Measurements from ENCODE around the gene CENPX.
A peak's percentile ranks its signal among the peaks of the same experiment; 100 is the strongest.

CENPX gene

GRCh38 chr17:82016061-82016874 is 6.4 kb downstream of the CENPX start:
- H3K27ac Mint-ChIP-seq = no peak overlapping the region
- H3K36me3 Mint-ChIP-seq = peaks cover 5% of the 10 kb centered on the region
- no peaks in the 10 kb centered on the region for H3K9me3 Mint-ChIP-seq
- ATAC-seq = no peak
- no peaks in the 10 kb centered on the region for H3K27me3 Mint-ChIP-seq
- peaks cover 14% of the 10 kb centered on the region for H3K4me1 Mint-ChIP-seq
- H3K4me3 Mint-ChIP-seq = no peak overlapping the region

DNA sequence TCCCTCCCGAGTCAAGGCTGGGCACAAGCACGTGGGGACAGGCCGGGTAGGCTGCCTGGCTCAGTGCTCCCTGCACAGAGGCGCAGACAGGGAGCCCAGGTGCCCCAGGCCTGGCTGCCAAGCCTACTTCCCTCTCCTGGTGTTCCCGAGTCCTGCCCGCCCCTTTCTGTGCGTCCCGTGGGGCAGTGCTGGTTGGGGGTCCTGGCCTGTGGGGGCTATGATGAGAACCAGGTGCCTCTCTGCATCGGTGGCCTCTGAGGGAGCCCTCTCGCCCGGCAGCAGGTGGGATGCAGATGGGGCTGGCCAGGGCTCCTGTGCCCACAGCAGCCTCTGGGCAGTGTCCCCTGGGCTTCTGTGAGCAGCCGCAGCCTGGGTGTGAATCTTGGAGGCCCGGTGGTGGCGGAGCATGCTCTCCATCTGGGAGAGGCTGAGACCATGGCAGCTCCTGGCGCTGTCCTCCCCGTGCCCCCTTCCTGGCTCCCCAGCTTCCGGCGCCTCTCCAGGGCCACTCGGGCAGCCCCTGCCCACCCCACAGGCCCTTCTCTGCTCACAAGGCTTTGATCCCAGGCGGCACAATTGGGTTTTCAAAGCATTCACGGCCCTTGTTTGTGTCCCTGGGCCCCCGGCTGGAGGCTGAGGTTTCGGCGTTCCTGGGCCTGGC is 7.2 kb downstream of the CENPX start:
- ATAC-seq = no peak
- Mint-ChIP-seq H3K9me3 (no peaks in the 10 kb centered on the region), H3K4me3 (no peak overlapping the region), H3K27me3 (no peaks in the 10 kb centered on the region), H3K27ac (no peak overlapping the region), H3K4me1 (peaks cover 6% of the 10 kb centered on the region), H3K36me3 (peaks cover 5% of the 10 kb centered on the region)

- no peak for ATAC-seq
- Mint-ChIP-seq H3K36me3 (peaks cover 5% of the 10 kb centered on the region), H3K9me3 (no peaks in the 10 kb centered on the region), H3K27ac (no peak overlapping the region), H3K4me1 (peaks cover under 1% of the 10 kb centered on the region), H3K27me3 (no peaks in the 10 kb centered on the region), H3K4me3 (no peak overlapping the region)
Measured at GRCh38 chr17:82014971-82015310, 7.7 kb downstream of the CENPX start.

DNA sequence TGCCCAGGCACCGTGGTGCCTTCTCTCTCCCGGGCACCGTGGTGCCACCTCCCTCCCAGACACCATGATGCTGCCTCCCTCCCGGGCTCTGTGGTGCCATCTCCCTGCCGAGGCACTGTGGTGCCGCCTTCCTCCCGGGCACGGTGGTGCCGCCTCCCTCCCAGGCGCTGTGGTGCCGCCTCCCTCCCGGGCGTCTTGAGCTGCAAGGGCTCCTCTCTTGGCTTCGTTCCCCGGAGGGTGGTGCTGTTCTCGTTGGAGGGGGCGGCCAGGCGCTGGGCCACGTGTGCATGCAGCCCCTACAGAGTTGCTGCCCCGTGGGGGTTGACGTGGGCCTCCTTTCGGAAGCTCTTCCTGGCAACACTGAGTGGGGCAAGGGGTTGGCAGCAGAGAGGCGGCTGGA is 8.2 kb downstream of the CENPX start:
- Mint-ChIP-seq H3K9me3 (no peaks in the 10 kb centered on the region), H3K36me3 (peaks cover 7% of the 10 kb centered on the region), H3K27me3 (no peaks in the 10 kb centered on the region), H3K4me3 (no peak overlapping the region), H3K4me1 (no peaks in the 10 kb centered on the region), H3K27ac (no peak overlapping the region)
- ATAC-seq = no peak

GRCh38 chr17:82013772-82014321 is 8.8 kb downstream of the CENPX start:
- Mint-ChIP-seq H3K4me1 (no peaks in the 10 kb centered on the region), H3K4me3 (no peak overlapping the region), H3K27me3 (no peaks in the 10 kb centered on the region), H3K9me3 (no peaks in the 10 kb centered on the region), H3K27ac (no peak overlapping the region), H3K36me3 (peaks cover 6% of the 10 kb centered on the region)
- ATAC-seq = no peak

GRCh38 chr17:82013341-82013740 is 9.3 kb downstream of the CENPX start:
- Mint-ChIP-seq H3K9me3 (no peaks in the 10 kb centered on the region), H3K4me1 (no peaks in the 10 kb centered on the region), H3K27me3 (no peaks in the 10 kb centered on the region), H3K27ac (no peak overlapping the region), H3K36me3 (peaks cover 4% of the 10 kb centered on the region), H3K4me3 (no peak overlapping the region)
- no peak for ATAC-seq

DNA sequence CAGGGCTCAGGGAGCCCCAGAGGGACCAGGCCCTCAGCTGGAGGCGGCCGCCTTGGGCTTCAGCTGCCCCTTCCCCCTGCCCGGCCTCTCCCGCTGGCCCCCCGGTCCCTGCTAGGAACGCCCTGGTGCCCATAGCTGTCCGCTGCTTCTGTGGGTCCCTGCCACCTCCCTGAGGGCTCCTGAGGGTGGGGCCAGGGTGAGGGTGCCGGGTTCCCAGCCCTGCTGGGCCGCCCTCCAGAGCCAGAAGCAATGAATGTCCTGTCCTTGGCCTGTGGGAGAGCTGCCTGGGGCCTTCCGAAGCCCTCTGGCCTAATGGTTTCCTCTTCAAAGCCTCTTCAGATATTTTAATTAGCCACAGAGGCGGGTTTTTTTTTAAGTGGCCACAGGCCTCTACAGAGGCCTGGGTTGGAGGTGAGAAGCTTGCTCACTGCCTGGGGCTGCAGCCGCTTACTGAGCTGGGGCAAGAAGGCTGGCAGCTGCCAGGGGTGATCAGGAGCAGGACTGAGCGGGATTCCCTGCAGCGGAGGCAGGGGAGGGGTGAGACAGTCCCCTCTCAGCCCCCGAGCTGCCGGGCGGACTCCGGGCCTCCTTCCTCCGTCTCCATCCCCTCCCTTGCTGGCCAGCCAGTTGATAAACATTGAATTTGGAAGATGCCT is 9.9 kb downstream of the CENPX start:
- Mint-ChIP-seq H3K4me3 (no peak overlapping the region), H3K27me3 (no peaks in the 10 kb centered on the region), H3K4me1 (no peaks in the 10 kb centered on the region), H3K9me3 (no peaks in the 10 kb centered on the region), H3K36me3 (peaks cover 4% of the 10 kb centered on the region), H3K27ac (no peak overlapping the region)
- no peak for ATAC-seq

DNA sequence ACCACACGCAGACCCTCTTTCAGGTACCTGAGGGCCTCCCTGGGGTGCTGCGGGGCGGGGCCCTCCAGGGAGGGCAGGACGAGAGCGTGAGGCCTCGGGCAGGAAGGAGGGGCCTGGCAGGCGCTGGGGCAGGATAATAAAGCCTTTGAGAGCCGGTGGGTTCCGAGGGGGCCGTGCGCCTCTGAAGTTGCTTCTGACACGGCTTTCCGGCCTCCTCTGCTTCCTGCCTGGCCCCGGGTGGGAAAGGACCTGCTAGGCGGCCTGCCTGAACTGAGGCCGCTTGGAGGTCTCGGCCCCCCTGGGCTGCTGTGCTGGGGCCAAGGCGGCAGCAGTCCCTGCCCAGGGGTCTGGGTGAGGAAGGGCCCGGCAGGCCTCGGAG is 10.4 kb downstream of the CENPX start:
- no peak for ATAC-seq
- H3K4me1 Mint-ChIP-seq = no peaks in the 10 kb centered on the region
- peaks cover 4% of the 10 kb centered on the region for H3K36me3 Mint-ChIP-seq

DNA sequence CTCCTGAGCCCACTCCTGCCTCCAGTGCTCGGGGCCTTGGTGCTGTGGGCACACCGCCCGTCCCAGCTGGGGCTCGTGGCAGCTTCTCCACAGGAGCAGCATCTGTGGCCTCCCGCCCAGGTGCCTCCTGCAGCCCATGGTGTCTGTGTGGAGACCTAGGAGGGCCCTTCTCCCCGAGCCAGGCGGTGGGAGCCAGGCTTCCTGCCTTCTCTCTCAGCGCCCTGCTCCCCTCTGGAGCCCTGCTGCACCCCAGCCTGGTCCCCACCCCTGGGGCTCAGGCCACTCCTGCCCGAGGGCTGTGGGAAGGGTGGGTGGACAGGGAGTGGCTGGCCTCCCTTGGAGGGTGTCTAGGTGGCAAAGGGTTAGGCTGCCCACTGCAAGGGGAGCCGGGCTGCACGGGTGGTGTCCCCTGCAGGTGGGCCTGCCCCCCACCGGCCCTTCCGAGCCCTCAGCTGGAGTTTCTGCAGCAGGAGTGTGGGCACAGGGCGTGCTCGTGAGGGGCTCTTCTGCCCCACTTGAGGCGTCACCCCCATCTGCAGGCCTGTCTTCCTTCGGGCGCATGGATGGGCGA is 11.0 kb downstream of the CENPX start:
- H3K4me1 Mint-ChIP-seq = no peaks in the 10 kb centered on the region
- peaks cover 4% of the 10 kb centered on the region for H3K36me3 Mint-ChIP-seq
- no peak for ATAC-seq
- no peak overlapping the region for H3K27ac Mint-ChIP-seq
- H3K27me3 Mint-ChIP-seq = no peaks in the 10 kb centered on the region
- H3K4me3 Mint-ChIP-seq = no peak overlapping the region
- H3K9me3 Mint-ChIP-seq = no peaks in the 10 kb centered on the region

More for the DNA sequence above, 10.4 kb downstream of the CENPX start:
- H3K27ac Mint-ChIP-seq = no peak overlapping the region
- no peak overlapping the region for H3K4me3 Mint-ChIP-seq
- H3K27me3 Mint-ChIP-seq = no peaks in the 10 kb centered on the region
- H3K9me3 Mint-ChIP-seq = no peaks in the 10 kb centered on the region

DNA sequence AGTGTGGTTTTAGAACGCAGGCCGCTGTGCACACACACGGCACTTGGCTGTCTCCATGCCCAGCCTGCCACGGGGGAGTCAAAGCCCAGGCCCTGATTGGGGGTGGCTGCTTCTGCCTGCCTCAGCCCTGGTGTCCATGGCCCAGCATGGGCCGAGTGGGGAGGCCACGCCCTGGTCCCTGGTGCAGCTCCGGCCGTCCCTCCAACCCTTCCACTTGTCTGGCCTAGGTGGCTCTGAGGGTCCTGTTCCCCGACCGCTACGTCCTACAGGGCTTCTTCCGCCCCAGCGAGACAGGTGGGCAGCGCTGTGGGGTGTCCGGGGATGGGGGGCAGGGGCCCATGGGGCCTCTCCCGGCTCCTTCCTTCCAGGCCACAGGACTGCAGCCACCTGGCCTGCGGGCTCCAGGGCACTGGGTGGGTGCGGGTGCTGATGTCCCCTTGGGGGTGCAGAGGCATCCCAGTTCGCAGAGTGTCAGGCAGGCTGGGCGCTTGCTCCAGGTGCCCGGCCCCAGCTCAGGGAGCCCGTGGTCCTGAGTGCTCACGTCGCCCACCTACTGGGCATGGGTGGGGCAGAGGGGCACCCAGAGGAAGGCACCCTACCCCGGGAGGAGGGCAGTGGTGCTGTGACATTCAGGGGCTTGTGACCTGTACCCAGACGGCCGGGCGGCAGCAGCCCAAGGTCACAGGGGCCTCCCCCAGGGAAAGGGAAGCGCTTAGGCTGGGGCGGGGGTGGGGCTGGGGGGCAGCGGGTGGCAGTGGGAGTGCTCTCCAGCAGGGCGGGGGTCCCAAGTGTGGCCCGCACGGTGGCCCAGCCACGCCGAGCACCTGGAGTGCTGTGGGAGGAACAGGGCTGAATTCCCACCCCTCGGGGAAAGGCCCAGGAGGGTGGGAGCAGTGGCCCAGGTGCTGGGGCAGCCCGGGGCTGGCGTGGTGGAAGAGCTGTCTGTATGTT is 11.8 kb downstream of the CENPX start:
- Mint-ChIP-seq H3K36me3 (peaks cover 4% of the 10 kb centered on the region), H3K27me3 (no peaks in the 10 kb centered on the region), H3K4me3 (no peak overlapping the region), H3K27ac (no peak overlapping the region), H3K9me3 (no peaks in the 10 kb centered on the region), H3K4me1 (no peaks in the 10 kb centered on the region)
- no peak for ATAC-seq

DNA sequence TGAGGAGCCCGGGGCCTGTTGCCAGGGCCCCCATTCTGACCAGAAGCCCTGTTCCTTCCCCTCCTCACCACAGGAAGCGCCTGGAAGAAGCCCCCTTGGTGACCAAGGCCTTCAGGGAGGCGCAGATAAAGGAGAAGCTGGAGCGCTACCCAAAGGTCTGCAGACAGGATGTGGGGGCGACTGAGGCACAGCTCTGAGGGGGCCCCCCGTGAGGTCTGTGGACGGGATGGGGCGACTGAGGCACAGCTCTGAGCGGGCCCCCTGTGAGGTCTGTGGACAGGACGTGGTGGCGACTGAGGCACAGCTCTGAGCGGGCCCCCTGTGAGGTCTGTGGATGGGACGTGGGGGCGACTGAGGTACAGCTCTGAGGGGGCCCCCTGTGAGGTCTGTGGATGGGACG is 13.3 kb downstream of the CENPX start:
- no peaks in the 10 kb centered on the region for H3K9me3 Mint-ChIP-seq
- H3K27ac Mint-ChIP-seq = no peak overlapping the region
- H3K4me1 Mint-ChIP-seq = no peaks in the 10 kb centered on the region
- peaks cover 4% of the 10 kb centered on the region for H3K36me3 Mint-ChIP-seq
- no peak for ATAC-seq
- no peaks in the 10 kb centered on the region for H3K27me3 Mint-ChIP-seq
- H3K4me3 Mint-ChIP-seq = no peak overlapping the region

DNA sequence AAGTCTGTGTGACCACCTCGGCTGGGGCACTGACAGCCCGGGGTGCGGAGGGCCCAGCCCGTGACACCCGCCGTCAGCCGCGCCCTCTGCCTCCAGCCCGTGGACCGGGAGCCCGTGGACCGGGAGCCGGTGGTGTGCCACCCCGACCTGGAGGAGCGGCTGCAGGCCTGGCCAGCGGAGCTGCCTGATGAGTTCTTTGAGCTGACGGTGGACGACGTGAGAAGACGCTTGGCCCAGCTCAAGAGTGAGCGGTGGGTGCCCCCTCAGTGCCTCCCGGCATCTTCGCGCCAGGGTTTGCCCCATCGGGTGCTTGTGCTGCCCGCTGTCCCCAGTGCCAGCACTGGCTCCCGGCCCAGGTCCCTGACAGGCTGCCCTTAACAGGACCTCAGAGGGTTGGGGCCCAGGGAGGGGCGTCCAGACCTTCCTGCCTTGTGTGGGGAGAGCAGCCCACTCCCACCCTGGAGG is 13.7 kb downstream of the CENPX start:
- Mint-ChIP-seq H3K27me3 (no peaks in the 10 kb centered on the region), H3K4me1 (no peaks in the 10 kb centered on the region), H3K4me3 (no peak overlapping the region), H3K36me3 (peaks cover 4% of the 10 kb centered on the region), H3K27ac (no peak overlapping the region), H3K9me3 (no peaks in the 10 kb centered on the region)
- ATAC-seq = no peak

GRCh38 chr17:82008258-82008940 is 14.3 kb downstream of the CENPX start:
- peaks cover 4% of the 10 kb centered on the region for H3K36me3 Mint-ChIP-seq
- ATAC-seq = peak; percentile 18
- no peak overlapping the region for H3K27ac Mint-ChIP-seq
- H3K9me3 Mint-ChIP-seq = no peaks in the 10 kb centered on the region
- peak overlapping the region; percentile 2 for H3K4me3 Mint-ChIP-seq
- H3K27me3 Mint-ChIP-seq = no peaks in the 10 kb centered on the region
- H3K4me1 Mint-ChIP-seq = no peaks in the 10 kb centered on the region
